ENCODE measurements around the gene ELF2. TPM values are rescaled to one million over a fixed set of nuclear protein-coding genes. Genes with fewer than 3 reads are reported as not detected.

The ELF2 gene
- total and polyA plus RNA-seq, 2 experiments from 2014 or later = 38.2 to 48.8 TPM

GRCh38 chr4:139142087-139142486 lies 34.9 kb downstream of the ELF2 start:
- Mint-ChIP-seq H3K36me3 (ENCODE audit: low read depth) (peaks cover 30% of the 10 kb centered on the region), H3K4me1 (peaks cover 52% of the 10 kb centered on the region), H3K9me3 (peaks cover 7% of the 10 kb centered on the region; the same call in 1 of the 3 replicates), H3K27ac (no peak overlapping the region), H3K27me3 (ENCODE audit: insufficient read depth, low read depth, poor library complexity) (peaks cover 11% of the 10 kb centered on the region), H3K4me3 (no peak overlapping the region)
- no peak for ATAC-seq
- no peak for TF ChIP-seq POLR2AphosphoS5 (IDR thresholded peaks at IDR 0.05; ENCODE audit: low read depth)
- no peak for TF ChIP-seq EZH2phosphoT487 (IDR thresholded peaks at IDR 0.05; ENCODE audit: unreplicated experiment)
- Histone ChIP-seq H4K20me1 (replicated peaks; ENCODE audit: insufficient read depth) (peaks cover 3% of the 10 kb centered on the region), H3K79me2 (replicated peaks; ENCODE audit: insufficient read depth) (peaks cover 82% of the 10 kb centered on the region), H2AFZ (no peak overlapping the region), H3K36me3 (ENCODE audit: insufficient read depth) (peaks cover 7% of the 10 kb centered on the region; the same call in 1 of the 2 replicates), H3K4me1 (ENCODE audit: insufficient read depth) (peaks cover 51% of the 10 kb centered on the region), H3K27ac (ENCODE audit: low read depth) (no peak overlapping the region), H3K27me3 (ENCODE audit: insufficient read depth) (no peaks in the 10 kb centered on the region), H3K4me2 (no peak overlapping the region), H3F3A (replicated peaks; ENCODE audit: low read depth) (no peaks in the 10 kb centered on the region; the same call in 1 of the 2 replicates), H3K4me3 (no peak overlapping the region), H3K9me2 (ENCODE audit: insufficient read depth) (no peaks in the 10 kb centered on the region)
- DNase-seq (ENCODE audit: low spot score) = no peak

- DNase-seq (ENCODE audit: low spot score) = no peak
- Mint-ChIP-seq H3K27ac (no peak overlapping the region), H3K9me3 (no peaks in the 10 kb centered on the region), H3K36me3 (ENCODE audit: low read depth) (peaks cover 27% of the 10 kb centered on the region; the same call in 2 of the 3 replicates), H3K27me3 (ENCODE audit: insufficient read depth, low read depth, poor library complexity) (no peaks in the 10 kb centered on the region), H3K4me3 (no peak overlapping the region), H3K4me1 (peaks cover 22% of the 10 kb centered on the region)
- Histone ChIP-seq H3F3A (replicated peaks; ENCODE audit: low read depth) (no peaks in the 10 kb centered on the region), H4K20me1 (replicated peaks; ENCODE audit: insufficient read depth) (peaks cover 3% of the 10 kb centered on the region; the same call in 1 of the 2 replicates), H3K27me3 (ENCODE audit: insufficient read depth) (no peaks in the 10 kb centered on the region), H3K4me2 (no peak overlapping the region), H3K4me3 (no peak overlapping the region), H2AFZ (no peak overlapping the region), H3K36me3 (ENCODE audit: insufficient read depth) (peaks cover 12% of the 10 kb centered on the region; the same call in 1 of the 2 replicates), H3K9me2 (ENCODE audit: insufficient read depth) (no peaks in the 10 kb centered on the region), H3K27ac (ENCODE audit: low read depth) (no peak overlapping the region), H3K4me1 (ENCODE audit: insufficient read depth) (peaks cover 16% of the 10 kb centered on the region), H3K79me2 (replicated peaks; ENCODE audit: insufficient read depth) (peaks cover 39% of the 10 kb centered on the region)
- ATAC-seq = no peak
- TF ChIP-seq NANOG (IDR thresholded peaks at IDR 0.05; ENCODE audit: borderline replicate concordance) (no peak), ETS1 (IDR thresholded peaks at IDR 0.05) (no peak), ZNF331 (CRISPR knock-in tag; IDR thresholded peaks at IDR 0.05; ENCODE audit: low read depth) (no peak), EZH2 (IDR thresholded peaks at IDR 0.05; ENCODE audit: low read depth, unreplicated experiment) (no peak), CREB1 (CRISPR knock-in tag; IDR thresholded peaks at IDR 0.05; ENCODE audit: low read depth) (no peak), REST (IDR thresholded peaks at IDR 0.05; ENCODE audit: unreplicated experiment) (no peak), ZNF114 (CRISPR knock-in tag; IDR thresholded peaks at IDR 0.05) (no peak), STAT1 (IDR thresholded peaks at IDR 0.05; ENCODE audit: unreplicated experiment) (no peak), ZNF462 (CRISPR knock-in tag; IDR thresholded peaks at IDR 0.05) (no peak), JUNB (IDR thresholded peaks at IDR 0.05; ENCODE audit: unreplicated experiment) (no peak), EZH2phosphoT487 (IDR thresholded peaks at IDR 0.05; ENCODE audit: unreplicated experiment) (no peak)
Measured at GRCh38 chr4:139137763-139138162, 39.3 kb downstream of the ELF2 start.
